Testis (tissue), 2 donors: ENCODE measurements around the gene VCL.

Experiments
- POLR2A ChIP-seq: fragments of 450-650 bp; IDR thresholded peaks from one replicate; pipeline ENCODE4 v1.6.1; 2017; ENCODE audit warnings: antibody characterized with exemption, mild to moderate bottlenecking, moderate library complexity
- TF ChIP-seq, protein P1 (sequence below), 3 experiments: fragments of 450-650 bp in 2 of 3; fragments of 200-600 bp in 1 of 3; sonication (generic) in 1 of 3; IDR thresholded peaks; one replicate each; pipeline ENCODE4 v1.5.1; 2016 to 2019; ENCODE audit warnings: antibody characterized with exemption in 3 of 3, mild to moderate bottlenecking in 2 of 3, moderate library complexity in 1 of 3

DNA sequence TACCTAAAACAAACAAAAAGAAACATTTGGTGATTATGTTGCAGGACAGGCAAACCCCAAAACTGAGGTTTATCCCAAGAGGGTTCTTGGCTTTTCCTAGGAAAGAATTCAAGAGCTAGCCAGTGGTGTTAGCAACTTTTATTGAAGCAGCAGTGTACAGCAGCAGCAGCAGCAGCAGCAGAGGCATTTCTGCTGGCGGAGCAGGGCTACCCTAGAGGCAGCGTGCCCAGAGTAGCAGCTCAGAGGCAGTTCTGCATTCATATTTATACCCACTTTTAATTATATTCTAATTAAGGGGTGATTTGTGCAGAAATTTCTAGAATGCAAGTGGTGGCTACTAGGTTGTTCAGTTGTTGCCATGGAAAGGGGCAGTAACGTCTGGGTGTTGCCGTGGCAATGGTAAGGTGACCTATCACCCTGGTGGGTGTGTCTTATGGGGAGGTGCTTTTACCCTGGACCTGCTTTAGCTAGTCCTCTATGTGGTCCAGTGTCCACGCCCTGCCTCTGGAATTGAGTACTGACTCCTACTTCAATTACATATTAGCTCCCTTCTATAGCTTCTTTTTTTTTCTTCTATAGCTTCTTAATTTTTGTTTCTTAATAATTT lies 53.9 kb downstream of the VCL start:
- TF ChIP-seq, protein P1, sequence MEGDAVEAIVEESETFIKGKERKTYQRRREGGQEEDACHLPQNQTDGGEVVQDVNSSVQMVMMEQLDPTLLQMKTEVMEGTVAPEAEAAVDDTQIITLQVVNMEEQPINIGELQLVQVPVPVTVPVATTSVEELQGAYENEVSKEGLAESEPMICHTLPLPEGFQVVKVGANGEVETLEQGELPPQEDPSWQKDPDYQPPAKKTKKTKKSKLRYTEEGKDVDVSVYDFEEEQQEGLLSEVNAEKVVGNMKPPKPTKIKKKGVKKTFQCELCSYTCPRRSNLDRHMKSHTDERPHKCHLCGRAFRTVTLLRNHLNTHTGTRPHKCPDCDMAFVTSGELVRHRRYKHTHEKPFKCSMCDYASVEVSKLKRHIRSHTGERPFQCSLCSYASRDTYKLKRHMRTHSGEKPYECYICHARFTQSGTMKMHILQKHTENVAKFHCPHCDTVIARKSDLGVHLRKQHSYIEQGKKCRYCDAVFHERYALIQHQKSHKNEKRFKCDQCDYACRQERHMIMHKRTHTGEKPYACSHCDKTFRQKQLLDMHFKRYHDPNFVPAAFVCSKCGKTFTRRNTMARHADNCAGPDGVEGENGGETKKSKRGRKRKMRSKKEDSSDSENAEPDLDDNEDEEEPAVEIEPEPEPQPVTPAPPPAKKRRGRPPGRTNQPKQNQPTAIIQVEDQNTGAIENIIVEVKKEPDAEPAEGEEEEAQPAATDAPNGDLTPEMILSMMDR (IDR thresholded peaks at IDR 0.05), result no peak
- TF ChIP-seq POLR2A, result no peak
